ENCODE data around the gene ADPRH.

- TF ChIP-seq CTCF (IDR thresholded peaks at IDR 0.05) = no peak
- TF ChIP-seq ZFX (IDR thresholded peaks at IDR 0.05; ENCODE audit: borderline replicate concordance) = no peak
These were observed 33.9 kb downstream of the ADPRH start for GRCh38 chr3:119613201-119613600.
